Activated CD8-positive, alpha-beta memory T cell treated with anti-CD3 and anti-CD28 coated beads for 24 hours (primary cell): ENCODE results near the gene FABP7.

Experiments used
- DNase-seq: peaks from one replicate; pipeline ENCODE4 v3.0.0-alpha.2; 2020

The FABP7 gene

DNA sequence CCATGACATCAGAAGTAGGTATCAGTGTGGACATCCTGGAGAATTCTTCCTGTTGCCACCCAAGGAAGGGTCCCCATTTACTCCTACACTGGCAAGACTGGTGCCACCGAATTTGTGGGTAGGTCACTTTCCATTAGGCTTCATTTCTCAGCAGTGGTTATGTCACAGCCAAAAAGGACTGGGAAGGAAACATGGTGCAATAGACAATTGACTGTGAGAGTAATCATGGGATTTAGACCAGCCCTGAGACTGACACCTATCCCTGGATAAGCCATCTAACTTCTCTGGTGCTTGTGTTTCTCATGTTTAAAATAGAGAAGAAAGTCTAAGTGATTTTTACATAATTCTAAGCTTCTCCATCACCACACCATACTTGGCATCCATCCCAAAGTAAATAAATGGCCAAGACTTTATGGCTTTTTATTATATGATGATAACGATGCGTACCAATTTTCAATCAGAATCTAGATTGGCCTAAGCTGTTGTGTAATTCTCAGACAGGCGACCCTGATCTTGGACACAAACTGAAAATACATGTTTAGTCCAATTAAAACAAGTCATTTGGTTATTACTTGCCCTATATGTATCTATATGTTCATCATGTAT, 19.7 kb downstream of the FABP7 start:
- DNase-seq = no peak

DNA sequence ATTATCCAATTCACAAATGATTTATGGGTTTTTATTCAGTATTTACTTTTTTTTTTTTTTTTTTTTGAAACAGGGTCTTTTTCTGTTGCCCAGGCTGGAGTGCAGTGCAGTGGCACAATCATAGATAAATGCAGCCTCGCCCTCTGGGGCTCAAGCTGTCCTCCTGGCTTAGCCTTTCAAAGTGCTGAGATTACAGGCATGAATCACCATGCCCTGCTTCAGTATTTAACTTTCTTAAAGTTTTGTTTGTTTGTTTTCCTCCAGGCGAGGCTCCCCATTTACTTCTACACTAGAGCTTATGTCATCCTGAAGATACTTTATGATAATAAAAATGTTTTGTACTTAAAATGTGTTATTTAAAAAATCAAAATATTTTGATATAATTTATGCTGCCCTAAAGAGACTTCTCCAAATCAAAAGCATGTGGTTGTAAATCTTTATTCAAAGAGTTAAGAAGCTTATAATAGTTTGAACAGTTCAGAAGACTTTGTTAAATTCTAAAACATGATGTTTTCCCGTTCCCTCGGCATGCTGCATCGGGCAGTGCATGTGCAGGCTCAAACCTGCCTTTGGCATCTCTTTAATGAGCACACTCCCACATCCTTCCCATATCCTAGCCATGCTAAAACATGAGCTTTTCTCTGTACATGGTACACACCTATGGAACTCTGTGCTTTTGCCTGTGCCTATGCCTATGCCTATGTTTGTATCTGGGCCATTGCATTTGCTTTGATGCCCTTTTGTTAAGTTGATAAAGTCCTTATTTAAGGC, 20.6 kb downstream of the FABP7 start:
- no peak for DNase-seq

DNA sequence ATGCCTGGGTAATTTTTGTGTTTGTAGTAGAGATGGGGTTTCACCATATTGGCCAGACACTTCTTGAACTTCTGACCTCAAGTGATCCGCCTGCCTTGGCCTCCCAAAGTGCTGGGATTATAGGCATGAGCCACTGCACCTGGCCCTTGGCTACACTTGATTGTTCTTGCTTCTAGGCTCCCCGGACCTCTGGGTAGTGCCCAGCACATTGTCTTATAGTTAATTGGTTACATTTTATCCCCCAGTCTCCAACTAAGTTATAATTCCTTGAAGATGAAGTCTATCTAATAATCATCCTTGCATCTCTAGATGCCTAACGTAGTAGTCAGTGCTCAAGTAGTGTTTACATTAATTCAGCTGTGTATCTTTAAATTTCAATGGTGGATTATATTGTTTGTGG, 21.4 kb downstream of the FABP7 start:
- no peak for DNase-seq

DNA sequence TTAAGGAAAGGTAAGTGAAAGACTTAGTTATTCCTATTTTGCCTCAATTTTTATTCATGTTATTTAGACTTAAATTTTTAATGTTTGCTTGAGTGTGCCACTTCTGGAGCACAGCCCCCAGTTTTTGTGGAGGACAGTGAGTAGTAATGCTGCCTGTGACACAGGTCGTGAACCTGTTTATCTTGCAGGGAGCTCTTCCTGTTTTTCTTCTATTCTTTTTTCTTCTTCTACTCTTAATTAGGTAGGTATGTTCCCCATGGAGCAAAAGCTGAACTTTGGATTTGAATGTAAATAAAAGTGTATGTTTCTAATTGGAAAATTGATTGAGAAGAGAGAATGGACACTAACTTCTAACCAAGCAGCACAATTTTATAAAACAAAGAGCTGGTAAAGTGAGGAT, 21.9 kb downstream of the FABP7 start:
- no peak for DNase-seq

GRCh38 chr6:122803171-122803661, 23.7 kb downstream of the FABP7 start:
- DNase-seq = no peak

DNA sequence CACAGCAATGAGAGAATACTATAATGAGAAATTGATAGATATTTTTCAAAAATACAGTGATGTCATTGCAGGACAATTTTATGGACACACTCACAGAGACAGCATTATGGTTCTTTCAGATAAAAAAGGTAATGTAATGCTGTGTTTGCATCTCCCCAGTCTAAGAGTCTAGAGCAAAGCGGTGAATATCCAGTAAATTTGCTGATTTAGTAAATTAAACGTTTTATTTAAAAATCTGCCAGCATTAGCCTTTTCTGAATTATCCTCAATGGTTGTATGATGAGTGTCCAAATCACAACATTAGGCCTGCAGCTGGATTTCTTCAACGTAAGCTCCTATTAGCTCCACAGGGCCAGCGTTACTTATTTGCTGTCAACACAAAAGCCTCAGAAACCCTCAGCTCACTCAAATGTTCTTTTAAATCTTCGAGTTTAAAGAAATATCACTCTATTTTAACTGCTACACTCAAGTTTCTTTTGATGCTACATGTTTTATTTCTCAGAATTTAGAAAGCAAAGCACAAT, 25.5 kb downstream of the FABP7 start:
- DNase-seq = no peak

DNA sequence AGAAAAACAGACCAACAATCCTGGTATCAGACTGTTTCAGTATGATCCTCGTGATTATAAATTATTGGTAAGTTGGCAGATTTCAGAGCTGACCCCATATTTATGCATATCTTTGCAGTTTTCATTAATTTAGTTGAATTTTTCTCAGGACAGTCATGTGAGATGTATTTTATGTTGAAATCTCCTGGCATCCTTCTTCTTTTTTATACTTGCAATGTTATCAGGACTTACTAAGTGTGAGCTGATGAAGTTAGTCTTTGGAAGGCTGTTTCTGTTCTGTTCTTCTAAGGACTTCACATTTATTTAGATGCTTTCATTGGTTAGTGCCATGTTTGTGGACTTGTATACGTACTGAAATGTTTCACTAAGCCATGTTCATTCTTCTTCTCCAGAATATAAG, 26.8 kb downstream of the FABP7 start:
- no peak for DNase-seq

DNA sequence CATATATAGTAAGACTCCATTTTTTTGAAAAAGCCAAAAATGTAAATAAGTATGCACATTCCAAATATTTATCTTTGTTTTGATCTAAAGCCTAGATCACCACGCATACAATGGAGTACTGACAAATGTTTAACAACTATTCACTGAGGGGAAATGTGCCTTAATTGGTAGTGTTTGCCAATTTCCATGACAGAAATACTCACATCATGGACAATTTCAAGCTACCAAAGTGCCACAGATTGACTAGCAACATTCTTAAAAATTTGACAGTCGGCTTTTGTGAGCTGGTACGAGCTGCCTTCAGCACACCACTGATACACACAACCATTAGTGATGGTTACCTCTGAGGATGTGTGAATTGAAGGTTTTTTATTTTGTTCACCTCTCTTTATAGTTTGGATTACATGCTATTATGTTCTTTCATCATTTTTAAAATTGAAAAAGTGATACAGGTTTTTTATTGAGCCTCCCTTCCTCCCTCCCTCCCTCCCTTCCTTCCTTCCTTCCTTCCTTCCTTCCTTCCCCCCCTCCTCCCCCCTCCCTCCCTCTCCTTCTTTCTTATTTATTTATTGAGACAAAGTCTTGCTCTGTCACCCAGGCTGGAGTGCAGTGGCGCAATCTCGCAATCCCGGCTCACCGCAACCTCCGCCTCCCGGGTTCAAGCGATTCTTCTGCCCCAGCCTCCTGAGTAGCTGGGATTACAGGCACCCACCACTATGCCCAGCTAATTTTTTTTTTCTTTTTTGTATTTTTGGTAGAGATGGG, 28.8 kb downstream of the FABP7 start:
- DNase-seq = no peak

GRCh38 chr6:122809001-122809400, 29.5 kb downstream of the FABP7 start:
- DNase-seq = no peak

DNA sequence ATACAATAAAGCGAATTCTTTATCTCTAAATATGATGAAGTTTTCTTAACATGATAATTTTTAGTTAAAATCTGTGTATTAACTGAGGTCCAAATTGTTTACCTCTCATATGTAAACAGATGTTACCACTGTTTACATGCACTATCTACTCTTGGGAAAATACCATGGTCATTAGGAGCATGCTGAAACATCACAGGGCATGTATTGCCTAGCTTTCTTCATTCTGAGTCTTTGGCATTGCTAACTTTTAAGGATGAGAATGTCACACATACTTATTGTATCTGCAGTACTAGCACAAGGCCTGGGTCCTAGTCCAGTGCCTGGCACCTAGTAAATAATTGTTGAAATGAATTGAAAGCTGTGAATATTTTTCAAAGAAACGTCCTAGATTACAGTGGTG, 30.2 kb downstream of the FABP7 start:
- no peak for DNase-seq

DNA sequence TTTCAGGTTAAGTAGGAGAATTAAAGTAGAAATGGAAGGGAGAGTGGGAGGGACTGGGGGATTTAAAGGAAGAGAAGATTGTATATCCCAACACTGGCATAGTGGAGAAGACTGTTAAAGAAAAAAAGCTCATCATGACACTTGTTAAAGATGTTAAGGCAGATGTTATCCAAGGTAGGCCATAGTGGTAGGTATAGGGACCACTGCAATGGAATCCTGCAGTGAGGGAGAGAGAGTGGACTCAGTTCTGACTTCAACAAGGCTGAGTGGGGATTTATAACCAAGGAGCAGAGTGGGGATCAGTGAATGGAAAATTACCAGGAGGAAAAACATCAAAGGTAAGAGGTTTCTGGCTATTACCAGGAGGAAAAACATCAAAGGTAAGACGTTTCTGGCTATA, 30.7 kb downstream of the FABP7 start:
- no peak for DNase-seq

- no peak for DNase-seq
These were observed 37.8 kb downstream of the FABP7 start for GRCh38 chr6:122817358-122817757.

GRCh38 chr6:122817766-122818165, 38.2 kb downstream of the FABP7 start:
- no peak for DNase-seq

DNA sequence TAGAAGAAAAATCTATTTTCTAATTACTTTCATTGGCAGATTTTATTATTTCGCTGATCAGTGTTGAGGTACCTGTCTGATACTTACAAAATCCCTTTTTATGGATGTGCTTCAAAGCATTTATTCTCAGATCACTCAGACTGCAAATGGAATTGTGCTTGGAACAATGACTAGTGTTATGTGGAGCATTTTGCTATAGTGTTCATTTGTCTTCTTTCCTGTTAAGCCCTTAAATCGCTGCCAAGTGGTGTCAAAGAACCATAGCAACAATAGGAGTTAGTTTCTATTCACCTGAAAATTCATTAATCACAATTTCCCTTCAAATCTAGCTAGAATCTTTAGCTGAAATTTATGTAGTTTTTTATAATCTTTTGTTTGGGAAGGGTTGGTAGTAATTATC, 39.4 kb downstream of the FABP7 start:
- DNase-seq = no peak

DNA sequence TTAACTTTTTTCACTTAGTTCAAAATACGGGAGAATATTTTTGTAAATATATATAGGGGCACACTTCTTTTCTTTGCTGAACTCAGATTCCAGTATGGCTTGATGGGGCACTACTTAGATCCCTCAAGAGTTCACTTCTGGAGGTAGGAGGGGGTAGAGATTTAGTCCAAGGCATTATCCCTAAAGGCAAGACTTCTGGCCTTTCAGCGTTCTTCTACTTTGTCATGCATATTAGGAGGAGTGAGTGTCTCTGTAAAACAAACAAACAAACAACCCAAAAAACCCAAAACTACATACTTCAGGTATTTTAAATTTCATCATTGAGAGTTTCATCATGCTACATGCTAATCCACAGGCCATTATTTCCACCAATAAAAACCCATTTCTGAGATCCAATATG, 41.6 kb downstream of the FABP7 start:
- DNase-seq = no peak

GRCh38 chr6:122825163-122825562, 45.6 kb downstream of the FABP7 start:
- DNase-seq = no peak

DNA sequence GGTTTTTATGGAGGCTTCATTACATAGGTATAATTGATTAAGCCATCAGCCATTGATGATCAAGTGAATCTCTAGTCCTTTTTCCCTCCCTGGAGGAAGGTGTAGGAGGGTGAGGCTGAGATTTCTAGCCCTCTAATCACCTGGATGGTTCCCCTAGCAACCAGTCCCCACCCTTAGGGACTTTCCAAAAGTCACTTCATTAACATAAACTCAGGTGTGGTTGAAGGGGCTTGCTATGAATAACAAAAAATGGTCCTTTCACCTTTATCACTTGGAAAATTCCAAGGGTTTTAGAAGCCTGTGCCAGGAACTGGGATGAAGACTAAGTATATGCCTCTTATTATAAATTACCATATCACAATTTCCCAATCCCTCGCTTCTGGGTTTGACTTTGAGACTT, 49.9 kb downstream of the FABP7 start:
- DNase-seq = no peak

DNA sequence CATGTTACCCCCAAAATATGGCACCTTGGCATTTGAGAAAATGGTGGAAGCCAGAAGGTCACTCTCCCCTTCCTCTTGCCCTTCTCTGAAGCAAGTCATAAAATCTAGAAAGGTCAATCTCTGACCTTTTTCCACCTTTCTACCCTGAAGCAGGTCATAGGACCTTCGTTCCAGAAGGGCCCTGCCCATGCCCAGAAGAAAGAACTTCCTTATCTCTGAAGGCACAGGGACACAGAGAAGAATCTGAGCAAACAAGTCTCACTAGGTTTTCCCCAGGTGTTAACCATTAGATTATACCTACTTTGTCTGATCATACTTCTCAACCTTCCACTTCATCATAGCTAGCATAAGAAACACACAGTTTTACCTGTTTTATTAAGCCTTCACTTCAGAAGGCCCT, 52.0 kb downstream of the FABP7 start:
- DNase-seq = no peak

DNA sequence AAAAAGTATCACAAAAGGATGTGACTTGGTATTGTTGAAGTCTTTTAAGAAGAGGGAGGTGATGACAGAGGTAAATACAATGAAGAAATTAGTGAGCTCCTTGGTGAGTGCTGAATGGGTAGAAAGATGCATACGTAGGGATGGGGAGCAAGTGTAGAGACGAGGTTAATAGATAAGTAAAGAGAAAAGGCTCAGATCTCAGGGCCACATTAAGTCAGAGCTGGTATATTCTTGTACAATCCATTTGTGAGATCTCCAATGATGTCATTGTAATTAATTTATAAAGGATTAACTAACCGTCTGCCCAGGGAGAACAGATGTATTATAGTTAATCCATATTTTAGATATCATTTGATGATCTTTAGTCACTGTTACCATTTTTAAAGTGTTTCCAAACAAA, 52.9 kb downstream of the FABP7 start:
- DNase-seq = no peak

GRCh38 chr6:122833021-122833491, 53.5 kb downstream of the FABP7 start:
- DNase-seq = no peak
